HG02884 (cell line): ENCODE data around the gene ERI2.

Experiments used
- ATAC-seq: cut with Tn5 transposase; IDR thresholded peaks from one replicate; pipeline ENCODE4 v1.9.1; 2021; ENCODE audit warnings: mild to moderate bottlenecking, moderate library complexity; ENCODE audit not compliant: unreplicated experiment

ERI2 gene, protein sequence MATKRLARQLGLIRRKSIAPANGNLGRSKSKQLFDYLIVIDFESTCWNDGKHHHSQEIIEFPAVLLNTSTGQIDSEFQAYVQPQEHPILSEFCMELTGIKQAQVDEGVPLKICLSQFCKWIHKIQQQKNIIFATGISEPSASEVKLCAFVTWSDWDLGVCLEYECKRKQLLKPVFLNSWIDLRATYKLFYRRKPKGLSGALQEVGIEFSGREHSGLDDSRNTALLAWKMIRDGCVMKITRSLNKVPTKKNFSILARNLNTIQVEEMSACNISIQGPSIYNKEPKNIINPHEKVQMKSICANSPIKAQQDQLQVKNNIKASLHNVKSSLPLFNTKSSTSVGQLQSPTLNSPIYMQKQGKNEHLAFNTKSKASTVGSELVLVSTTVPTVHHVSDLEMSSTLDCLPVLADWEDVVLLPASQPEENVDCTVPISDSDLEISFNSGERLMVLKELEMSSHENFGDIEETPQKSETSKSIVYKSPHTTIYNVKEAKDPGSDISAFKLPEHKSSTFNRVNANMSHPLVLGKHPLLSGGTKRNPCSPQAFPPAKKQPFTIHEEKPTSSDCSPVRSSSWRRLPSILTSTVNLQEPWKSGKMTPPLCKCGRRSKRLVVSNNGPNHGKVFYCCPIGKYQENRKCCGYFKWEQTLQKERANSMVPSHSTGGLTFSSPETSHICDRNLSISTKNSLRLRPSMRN

DNA sequence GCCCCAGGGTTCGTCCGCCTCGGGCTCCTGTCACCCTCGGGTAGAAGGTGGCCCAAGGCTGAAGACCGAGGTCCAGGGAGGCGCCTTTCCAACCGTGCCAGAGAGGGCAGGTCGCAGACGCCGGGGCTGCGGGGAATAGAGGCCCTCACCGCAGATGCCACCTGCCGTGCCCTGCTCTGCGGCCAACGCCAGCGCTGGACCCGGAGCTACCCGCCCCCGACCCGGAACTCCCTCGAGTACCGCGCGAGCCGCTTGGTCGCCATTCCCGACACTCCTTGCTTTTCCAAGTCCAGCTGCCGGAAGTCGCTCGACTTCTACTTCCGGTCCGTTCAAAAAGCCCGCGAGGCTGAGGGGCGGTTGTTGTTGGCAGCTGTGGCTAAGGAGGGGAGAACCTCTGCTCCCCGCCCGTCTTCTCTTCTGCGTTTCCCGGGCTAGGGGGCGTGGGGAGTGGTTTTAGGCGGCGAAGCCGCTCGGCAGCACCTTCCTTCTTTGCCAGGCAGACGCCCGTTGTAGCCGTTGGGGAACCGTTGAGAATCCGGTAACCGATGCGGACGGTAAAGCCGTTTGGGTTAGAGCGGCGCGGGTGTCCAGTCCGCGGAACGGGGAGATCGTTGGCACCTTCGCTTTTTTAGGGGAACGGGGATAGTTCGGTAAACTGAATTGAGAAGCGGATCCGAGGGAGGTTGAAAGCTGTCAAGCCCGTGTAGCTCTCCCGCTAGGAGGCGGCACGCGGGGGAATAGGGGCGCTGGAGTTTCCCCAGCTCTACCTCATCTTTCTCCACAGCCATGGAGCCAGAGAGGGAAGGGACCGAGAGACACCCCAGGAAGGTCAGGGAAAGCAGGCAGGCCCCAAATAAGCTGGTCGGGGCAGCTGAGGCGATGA is at the start of gene ERI2, which contains the start of gene REXO5:
Gene ERI2 (minus strand): TSS at position 305 of the 883 bp plus-strand sequence. CDS start 42 bp downstream, at position 263.
Gene REXO5 (plus strand): TSS at position 360 of the 883 bp plus-strand sequence. CDS start 427 bp downstream, at position 787.
- peak; percentile 84 for ATAC-seq

DNA sequence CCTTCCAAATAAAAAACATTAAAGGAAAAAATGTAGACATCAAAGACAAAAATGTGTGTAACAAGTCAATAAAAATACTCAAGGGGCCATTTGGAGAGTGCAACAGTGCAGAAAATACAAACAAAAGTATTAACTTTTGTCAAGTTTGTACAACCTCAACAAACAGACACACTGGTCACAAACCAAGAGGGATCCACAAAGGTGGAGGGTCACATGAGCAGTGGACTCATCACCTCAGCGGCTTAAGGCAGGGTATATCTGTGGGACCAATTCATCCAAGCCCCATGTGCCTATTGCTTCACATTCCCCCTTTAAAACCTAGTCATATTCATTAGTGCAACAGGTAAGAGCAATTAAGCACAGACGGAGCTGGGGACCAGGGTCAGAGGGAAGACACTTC is 48.7 kb upstream of the ERI2 start:
- ATAC-seq, result no peak

DNA sequence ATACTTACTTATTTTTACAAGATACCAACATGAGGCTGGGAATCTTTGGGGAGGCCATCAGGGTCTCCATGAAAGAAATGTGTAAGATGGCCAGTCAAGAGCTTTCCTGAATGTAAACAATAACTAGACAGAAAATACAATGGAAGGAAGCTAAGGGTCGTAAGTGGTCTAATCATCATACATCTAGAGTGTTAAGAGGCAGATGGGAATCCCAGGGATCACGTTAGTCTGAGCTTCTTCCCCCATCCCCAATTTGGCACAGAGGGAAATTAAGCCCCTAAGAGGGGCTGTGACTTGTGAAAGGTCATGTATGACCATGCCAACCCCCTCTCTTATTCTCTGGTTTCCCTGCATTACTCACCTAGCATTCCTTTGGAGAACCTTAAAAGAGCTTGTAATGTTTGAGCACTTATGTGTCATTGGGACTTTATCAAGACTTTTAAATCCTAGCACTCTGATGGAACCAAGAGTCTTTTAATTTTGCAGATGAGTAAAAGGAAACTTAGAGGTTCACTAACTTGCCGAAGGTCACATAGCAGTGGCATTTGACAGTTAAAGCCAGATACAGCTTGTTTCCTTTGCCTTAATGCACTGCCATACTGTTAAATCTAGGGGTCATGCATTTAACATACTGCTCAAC is 47.8 kb upstream of the ERI2 start:
- no peak for ATAC-seq

DNA sequence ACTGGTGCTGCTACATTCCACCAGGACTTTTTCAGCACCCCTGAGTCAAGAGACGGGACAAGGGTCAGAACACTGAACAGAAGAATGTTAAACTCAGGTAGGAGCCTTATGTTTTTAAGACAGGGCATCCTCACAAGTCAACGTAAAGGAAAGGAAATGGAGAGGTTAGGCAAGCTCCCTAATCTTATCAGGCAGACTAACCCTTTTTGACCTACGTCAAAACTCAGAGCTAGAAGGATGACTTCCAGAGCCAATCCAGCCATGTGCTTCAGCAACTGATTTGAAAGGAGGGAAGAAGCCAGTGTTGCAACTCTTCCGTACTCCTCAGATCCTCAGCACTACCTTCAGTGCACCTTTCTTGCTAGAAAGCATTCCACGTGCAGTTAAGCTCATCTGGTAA is 46.9 kb upstream of the ERI2 start:
- no peak for ATAC-seq

DNA sequence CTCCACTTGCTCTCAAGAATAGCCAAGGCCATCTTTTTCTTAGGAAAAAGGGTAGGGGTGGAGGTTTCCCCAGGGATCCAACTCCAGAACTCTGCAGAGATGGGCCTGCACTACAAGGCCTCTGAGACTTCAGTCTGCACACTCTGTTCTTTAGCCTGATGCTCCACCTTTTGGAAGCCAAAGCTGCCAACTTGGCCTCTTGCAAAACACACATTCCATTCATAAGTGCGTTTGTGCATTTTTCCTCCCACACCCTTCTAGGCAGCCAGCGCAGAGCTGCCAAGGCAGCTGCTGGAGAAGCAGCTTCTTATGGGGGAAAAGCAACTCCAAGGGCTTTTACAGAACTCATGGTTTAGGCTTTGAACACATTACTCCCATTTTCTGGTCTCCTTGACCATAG is 45.3 kb upstream of the ERI2 start:
- no peak for ATAC-seq

DNA sequence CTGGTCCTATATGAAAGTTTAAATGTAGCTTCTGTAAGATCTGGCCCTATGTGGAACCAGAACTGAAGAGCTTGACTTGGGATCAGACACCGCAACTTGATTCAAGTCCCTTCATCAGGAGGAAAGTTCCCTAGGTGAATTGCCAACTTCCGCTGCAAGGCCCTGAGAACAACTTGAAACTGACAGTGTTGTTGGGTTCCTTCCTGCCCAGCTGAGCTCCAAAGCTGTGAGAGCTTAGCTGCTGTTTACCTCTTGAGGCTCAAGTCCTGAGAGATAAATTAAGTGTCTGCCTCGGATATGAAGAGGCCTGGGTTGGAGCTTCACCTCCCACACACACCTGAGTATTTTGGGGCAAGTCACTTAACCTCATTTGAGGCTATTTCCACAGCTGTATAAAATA is 44.7 kb upstream of the ERI2 start:
- no peak for ATAC-seq

DNA sequence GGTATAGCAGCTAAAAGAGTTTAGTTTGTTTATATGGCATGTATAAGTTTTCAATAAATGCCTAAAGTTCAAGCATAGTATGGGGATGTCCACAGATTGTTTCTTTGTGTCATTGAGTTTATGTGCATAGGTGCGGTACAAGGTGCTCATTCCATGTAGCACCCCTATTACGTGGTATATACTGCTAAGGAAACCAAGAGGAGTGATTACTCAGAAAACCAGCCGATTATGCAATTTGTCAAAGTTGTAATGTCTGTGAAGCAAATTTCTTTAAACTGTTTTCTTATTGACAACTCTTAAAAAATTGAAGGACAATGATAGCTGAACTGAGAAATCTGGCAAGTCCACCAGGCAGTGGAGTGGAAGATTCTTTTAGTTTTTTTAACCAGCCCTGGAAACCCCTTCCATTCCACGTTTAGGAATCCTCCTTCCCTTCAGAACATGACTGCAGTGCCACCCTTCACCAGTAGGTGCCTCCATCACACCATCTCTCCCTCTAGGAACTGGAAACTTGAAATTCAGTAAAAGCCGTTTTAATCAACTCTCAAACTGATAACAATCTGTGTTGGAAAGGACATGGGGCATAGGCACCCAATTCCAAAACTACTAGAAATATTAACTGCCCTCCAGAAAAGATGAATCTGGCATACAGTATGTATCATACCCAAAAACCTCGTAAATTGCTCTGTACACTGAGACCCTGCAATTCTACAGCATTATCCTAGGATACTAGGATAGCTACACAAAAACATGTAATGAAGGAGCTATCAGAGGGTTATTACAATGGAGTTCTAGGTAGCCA is 43.5 kb upstream of the ERI2 start:
- ATAC-seq, result no peak

DNA sequence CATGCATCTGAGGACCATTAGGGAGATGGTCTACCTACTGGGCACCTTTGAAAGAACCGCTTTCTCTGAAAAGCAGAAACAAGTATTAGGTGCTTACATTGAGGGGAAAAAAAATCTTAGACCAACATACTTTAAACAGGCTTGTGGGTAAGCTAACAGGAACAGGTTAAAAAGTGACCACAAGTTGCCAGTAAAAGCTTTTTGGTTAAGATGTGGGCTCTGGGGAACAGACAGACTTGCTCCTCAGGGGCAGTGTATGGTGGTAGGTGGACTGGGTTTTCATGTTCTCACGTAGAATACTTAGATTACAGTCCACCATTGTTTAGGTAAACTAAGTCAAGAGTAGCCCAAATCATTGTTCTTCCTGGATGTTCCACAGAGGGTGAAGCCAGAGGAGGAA is 41.3 kb upstream of the ERI2 start:
- no peak for ATAC-seq

DNA sequence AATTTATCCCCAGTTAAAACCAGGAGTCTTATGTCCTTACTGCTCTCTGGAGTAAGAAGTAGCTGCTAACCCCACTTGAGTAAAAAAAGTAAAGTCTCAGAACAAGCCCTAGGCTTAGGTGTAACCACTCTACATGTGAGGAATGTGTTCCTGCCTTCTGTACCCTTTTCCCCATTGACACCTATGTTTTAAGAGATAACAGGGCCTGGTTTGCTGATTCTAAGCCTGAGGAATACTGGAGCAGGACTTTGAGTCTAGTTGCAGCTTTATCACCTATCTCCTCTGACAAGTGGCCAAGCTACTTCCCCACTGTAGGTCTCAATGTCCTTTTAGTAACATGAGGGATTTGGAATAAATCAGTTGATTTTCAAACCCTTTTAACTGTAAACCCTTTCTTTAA is 40.3 kb upstream of the ERI2 start:
- no peak for ATAC-seq

DNA sequence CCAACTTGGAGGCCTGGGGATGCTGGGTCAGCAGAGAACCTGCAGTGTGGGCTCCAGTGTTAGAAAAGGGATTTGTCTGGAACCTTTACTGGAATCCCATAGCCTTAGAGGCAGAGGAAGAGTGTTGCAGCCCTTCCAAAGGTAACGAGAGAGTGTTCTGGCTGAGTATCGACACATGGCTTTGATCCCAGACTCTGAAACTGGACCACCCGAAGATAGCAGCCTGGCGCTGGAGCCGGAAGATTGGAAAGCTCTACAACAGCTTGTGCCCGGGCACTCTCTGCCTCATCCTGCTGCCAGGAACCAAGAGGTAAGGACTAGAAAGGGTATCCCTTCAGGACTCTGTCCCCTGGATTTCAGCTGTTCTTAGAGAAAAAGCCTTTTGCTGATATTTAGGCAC is 39.8 kb upstream of the ERI2 start:
- ATAC-seq, result no peak

DNA sequence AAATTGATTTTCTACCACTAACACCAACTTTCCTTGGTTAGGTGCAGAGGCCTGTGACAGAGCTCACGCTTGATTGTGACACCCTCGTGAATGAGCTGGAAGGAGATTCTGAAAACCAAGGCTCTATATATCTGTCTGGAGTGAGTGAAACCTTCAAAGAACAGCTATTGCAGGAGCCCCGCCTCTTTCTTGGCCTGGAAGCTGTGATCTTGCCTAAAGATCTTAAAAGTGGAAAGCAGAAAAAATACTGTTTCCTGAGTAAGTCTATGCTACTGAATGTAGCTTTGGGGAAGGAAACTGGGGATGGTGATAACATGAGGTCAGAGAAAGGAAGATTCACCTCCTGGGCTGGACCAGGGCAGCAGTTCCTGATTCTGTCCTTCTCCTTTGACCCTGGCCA is 38.3 kb upstream of the ERI2 start:
- ATAC-seq, result no peak

DNA sequence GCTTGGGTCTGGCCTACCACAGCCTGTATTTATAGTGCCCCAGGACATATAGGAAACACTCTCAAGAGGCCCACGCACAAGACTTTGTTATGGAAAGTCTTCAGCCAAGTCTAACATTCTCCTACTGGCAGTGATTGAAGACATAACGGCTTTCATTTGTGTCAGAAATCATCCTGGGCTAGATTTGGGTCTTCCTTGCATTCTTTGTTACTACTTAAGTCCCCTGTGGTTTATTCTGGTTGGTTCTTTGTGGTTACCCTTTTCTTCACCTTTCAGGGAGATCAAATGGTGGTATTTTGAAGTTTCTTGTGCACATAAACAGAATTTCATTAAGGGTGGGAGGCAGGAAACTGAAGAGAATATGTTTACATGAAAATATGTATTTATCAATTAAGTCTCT is 37.8 kb upstream of the ERI2 start:
- ATAC-seq, result no peak

DNA sequence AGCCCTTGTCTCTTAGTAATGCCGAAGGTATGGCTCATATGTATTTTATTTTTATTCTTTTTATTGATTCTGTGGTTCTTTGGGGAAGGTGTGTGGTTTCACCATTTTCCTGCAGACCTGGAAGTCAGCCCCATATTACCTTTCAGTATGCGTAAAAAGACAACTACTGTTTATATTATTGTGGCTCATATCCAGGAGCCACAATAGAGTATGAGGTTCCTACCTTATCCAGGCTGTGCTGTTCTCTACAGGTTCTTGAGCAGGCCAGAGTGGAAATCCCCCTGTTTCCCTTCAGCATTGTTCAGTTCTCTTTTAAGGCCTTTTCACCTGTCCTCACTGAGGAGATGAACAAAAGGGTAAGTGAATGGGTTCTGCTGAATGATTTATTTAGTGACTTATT is 33.2 kb upstream of the ERI2 start:
- no peak for ATAC-seq

DNA sequence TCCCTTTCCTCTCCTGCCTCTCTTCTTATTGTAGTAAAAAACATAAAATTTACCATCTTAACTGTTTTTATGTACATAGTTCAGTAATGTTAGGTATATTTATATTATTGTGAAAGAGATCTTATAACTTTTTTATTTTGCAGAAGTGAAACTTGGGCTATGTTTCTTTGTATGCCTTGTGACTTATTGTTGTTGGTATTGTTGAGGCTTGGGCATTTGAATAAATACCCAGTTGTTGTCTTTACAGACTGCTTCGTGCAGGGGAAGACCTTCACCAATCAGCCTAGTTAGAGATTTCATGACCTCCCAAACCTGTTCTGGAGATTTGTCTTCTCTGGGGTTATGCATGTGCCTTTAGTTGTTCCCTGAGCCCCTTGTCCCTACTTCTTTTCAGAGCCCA is 32.0 kb upstream of the ERI2 start:
- no peak for ATAC-seq

DNA sequence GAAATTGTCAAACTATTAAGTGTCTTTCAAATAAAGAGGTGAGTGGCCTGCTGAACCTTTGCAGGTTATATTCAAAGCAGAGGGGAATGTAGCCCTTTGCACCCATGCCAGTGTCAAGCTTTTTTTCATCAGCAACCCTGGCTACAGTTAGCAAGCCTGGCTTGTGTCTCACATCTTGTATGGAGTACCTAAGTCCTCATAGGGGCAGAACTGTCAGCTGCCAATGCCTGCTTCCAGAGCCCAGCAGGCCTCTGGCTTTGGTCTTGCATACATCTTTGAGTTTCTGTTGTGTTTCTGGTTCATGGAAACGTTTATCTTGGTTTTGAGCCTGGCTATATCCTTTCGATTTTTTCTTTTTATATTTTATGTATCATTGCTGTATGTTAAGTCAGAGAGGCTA is 26.8 kb upstream of the ERI2 start:
- no peak for ATAC-seq

DNA sequence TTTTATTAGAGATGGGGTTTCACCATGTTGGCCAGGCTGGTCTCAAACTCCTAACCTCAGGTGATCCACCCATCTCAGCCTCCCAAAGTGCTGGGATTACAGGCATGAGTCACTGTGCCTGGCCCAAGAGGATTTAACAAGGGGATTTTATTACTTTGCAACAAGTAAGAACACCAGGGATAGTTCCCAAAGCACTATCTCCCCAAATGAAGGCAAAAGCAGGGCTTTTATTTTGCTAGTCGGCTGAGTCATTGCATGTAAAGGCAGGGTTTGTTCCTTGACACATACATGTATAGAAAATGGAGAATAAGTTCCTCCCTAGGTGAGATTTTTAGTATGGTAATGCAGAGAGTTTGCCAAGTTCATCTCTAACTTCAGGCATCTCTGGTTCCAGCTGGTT is 24.1 kb upstream of the ERI2 start:
- no peak for ATAC-seq

DNA sequence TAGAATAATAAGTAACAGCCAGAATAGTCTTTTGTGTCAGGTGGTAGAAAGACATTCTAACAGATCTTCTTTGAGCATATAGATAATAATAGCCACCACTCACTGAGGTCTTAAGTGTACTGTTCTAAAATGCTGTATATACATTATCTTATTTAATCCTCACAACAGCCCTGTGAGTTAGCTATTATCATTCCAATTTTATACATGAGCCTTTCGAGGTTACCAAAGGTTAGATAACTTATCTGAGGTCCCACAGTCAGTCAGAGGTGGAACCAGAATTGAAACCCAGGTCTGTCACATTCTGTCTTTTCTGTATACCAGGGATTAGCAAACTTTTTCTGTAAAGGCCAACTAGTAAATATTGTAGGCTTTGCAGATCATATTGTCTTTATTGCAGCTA is 23.3 kb upstream of the ERI2 start:
- no peak for ATAC-seq

DNA sequence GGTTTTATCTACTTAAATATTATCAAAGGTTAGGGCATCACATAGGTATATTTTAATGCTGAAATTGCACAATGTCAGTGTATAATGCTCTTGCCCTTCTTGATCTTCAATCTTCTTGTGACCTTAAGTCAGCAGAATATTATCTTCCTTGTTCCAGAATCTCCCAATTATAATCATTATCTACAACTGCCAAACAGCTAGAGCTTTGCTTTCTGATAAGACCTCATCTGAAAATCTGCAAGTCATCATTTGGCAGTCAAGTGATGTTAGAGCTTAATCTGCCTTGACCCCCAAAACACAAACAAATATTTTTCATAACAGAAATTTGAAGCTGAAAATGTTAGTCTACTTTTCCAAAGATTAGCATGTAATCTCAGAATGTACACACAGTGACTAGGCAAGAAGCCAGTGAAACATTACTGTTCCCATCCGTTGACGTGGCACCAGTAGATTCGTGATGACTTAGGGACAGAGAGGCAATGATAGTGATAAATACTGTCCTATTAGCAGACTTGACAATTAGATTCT is 19.8 kb upstream of the ERI2 start:
- ATAC-seq, result no peak

DNA sequence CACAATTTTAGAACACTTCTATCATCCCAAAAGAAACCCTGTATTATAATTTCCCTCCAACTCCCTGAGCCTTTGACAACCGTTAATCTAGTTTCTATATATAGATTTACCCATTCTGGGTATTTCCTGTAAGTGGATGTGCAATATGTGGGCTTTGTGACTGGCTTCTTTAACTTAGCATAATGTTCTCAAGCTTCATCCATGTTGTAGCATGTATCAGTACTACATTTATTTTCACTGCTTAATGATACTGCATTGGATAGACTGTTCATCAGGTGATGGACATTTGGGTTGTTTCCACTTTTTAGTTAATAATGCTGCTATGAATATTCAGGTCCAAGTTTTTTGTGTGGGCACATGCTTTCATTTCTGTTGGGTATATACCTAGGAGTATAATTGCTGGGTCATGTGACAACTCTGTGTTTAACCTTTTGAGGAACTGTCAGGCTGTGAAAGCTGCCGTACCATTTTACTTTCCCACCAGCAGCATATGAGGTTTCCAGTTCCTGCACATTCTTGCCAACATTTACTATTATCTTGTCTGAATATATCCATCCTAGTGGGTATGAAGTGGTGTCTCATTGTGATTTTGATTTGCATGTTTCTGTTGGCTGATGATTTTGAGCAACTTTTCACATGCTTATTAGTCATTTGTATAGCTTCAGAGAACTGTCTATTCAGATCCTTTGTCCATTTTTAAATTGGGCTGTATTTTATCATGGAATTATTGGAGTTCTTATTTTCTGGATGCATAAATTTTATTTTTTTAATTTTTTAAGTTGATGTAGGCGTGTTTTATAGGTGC is 16.5 kb upstream of the ERI2 start:
- ATAC-seq, result no peak
